GM12801 (cell line): ENCODE results near the gene CACNA1A.

Source experiments
- CTCF ChIP-seq: IDR thresholded peaks from one replicate; pipeline ENCODE4 v1.5.1; 2011; ENCODE audit warnings: control low read depth; ENCODE audit not compliant: insufficient read length; ENCODE audit errors: extremely low read depth

The CACNA1A gene

GRCh38 chr19:13539332-13539731 is 33.1 kb upstream of the CACNA1A start:
- TF ChIP-seq CTCF: no peak

GRCh38 chr19:13538601-13539253 is 32.4 kb upstream of the CACNA1A start:
- no peak for TF ChIP-seq CTCF

GRCh38 chr19:13537454-13537853 is 31.2 kb upstream of the CACNA1A start:
- no peak for TF ChIP-seq CTCF

GRCh38 chr19:13530720-13531119 is 24.4 kb upstream of the CACNA1A start:
- no peak for TF ChIP-seq CTCF

- no peak for TF ChIP-seq CTCF
These were observed 20.3 kb upstream of the CACNA1A start for GRCh38 chr19:13526552-13526951.

GRCh38 chr19:13521066-13521465 is 14.8 kb upstream of the CACNA1A start:
- TF ChIP-seq CTCF: no peak

- no peak for TF ChIP-seq CTCF
These were observed 5.7 kb upstream of the CACNA1A start for GRCh38 chr19:13511947-13512346.
